B cell (primary cell): Measurements from ENCODE around the gene JCHAIN. TPM values are rescaled to one million over a fixed set of nuclear protein-coding genes. Genes with fewer than 3 reads are reported as not detected.

Experiments used
- ATAC-seq: fragments of 200-7000 bp; cut with Tn5 transposase; one replicate; pipeline ENCODE4 v1.10.0; 2021; ENCODE audit warnings: low read depth, mild to moderate bottlenecking, moderate number of reproducible peaks, moderate library complexity
- CTCF ChIA-PET: fragments of 350-600 bp; sonication (Branson Sonifier 250); formaldehyde crosslinking; loops from one replicate; lab custom pipeline; 2021; ENCODE audit warnings: antibody characterized with exemption, inconsistent platforms; lab: Charles Lee
- POLR2A ChIA-PET: fragments of 350-600 bp; sonication (Branson Sonifier 250); formaldehyde crosslinking; loops from one replicate; lab custom pipeline; 2021; ENCODE audit warnings: antibody characterized with exemption; lab: Charles Lee
- DNase-seq: peaks from one replicate; pipeline ENCODE4 v3.0.0; 2013
- H2AFZ ChIP-seq: 2 replicates; pipeline ENCODE4 v1.6.1; 2012; ENCODE audit warnings: mild to moderate bottlenecking, low read depth, low read length; ENCODE audit not compliant: insufficient read depth, poor library complexity, severe bottlenecking
- H3K27ac ChIP-seq, 2 donors: 1 replicate in 1 of 2; 2 replicates in 1 of 2; pipeline ENCODE4 v1.5.1; 2012 to 2013; ENCODE audit warnings: low read length in 2 of 2, mild to moderate bottlenecking in 2 of 2, moderate library complexity in 1 of 2
- H3K27me3 ChIP-seq, 4 experiments: fragments of 200-600 bp in 1 of 4; sonication (generic) in 1 of 4; replicated peaks in 1 of 4; 1 replicate in 2 of 4; 2 replicates in 2 of 4; pipeline versions ENCODE4 v1.6.1 to v1.7.0; 2013 to 2016; ENCODE audit warnings: low read length in 3 of 4, mild to moderate bottlenecking in 2 of 4, mixed read lengths in 1 of 4, moderate library complexity in 1 of 4; ENCODE audit not compliant: insufficient read depth in 4 of 4, control insufficient read depth in 3 of 4; ENCODE audit errors: control extremely low read depth in 1 of 4
- H3K36me3 ChIP-seq, 2 experiments: replicated peaks in 1 of 2; 1 replicate in 1 of 2; 2 replicates in 1 of 2; pipeline versions ENCODE4 v1.6.1 to v1.7.1; 2013; ENCODE audit warnings: low read length in 1 of 2; ENCODE audit not compliant: insufficient read depth in 2 of 2, control insufficient read depth in 1 of 2; ENCODE audit errors: control extremely low read depth in 1 of 2, extremely low read depth in 1 of 2
- H3K4me1 ChIP-seq, 2 donors: fragments of 200-600 bp in 1 of 2; sonication (generic) in 1 of 2; 1 replicate in 1 of 2; 2 replicates in 1 of 2; pipeline versions ENCODE4 v1.5.1 to v1.6.1; 2013 to 2017; ENCODE audit warnings: low read length in 2 of 2; ENCODE audit not compliant: control insufficient read depth in 2 of 2, insufficient read depth in 2 of 2
- H3K4me2 ChIP-seq: replicated peaks from 2 replicates; pipeline ENCODE3; 2012; ENCODE audit warnings: mild to moderate bottlenecking, low read depth, low read length; ENCODE audit not compliant: poor library complexity, severe bottlenecking
- H3K4me3 ChIP-seq, 5 experiments: fragments of 200-600 bp in 1 of 5; sonication (generic) in 1 of 5; 1 replicate in 3 of 5; 2 replicates in 2 of 5; pipeline versions ENCODE4 v1.5.1 to v1.7.0; 2011 to 2016; ENCODE audit warnings: low read length in 4 of 5, mild to moderate bottlenecking in 4 of 5, low read depth in 2 of 5, control low read depth in 1 of 5, moderate library complexity in 1 of 5; ENCODE audit not compliant: insufficient read depth in 1 of 5; ENCODE audit errors: control extremely low read depth in 1 of 5, extremely low read depth in 1 of 5
- H3K79me2 ChIP-seq: fragments of 200-600 bp; sonication (generic); one replicate; pipeline ENCODE4 v1.6.0; 2016; ENCODE audit warnings: low read length; ENCODE audit not compliant: control insufficient read depth, insufficient read depth
- H3K9ac ChIP-seq: fragments of 200-600 bp; sonication (generic); 2 replicates; pipeline ENCODE4 v1.6.1; 2017; ENCODE audit warnings: mild to moderate bottlenecking, low read length, moderate library complexity
- H3K9me3 ChIP-seq, 3 donors: one replicate each; pipeline versions ENCODE4 v1.6.1 to v1.7.1; 2013; ENCODE audit warnings: low read length in 2 of 3; ENCODE audit not compliant: control insufficient read depth in 2 of 3, insufficient read depth in 1 of 3; ENCODE audit errors: control extremely low read depth in 1 of 3
- H4K20me1 ChIP-seq: 2 replicates; pipeline ENCODE4 v1.6.0; 2012; ENCODE audit warnings: mild to moderate bottlenecking, low read length; ENCODE audit not compliant: insufficient read depth, control insufficient read depth, poor library complexity, severe bottlenecking
- H3K27ac Mint-ChIP-seq: one replicate; pipeline ENCODE4 v1.8.0; 2021; ENCODE audit warnings: mixed read lengths
- H3K27me3 Mint-ChIP-seq: one replicate; pipeline ENCODE4 v1.8.0; 2021; ENCODE audit warnings: mixed read lengths
- H3K4me1 Mint-ChIP-seq: one replicate; pipeline ENCODE4 v1.8.0; 2021; ENCODE audit warnings: mixed read lengths
- H3K4me3 Mint-ChIP-seq: one replicate; pipeline ENCODE4 v1.8.0; 2021; ENCODE audit warnings: mixed read lengths
- H3K9me3 Mint-ChIP-seq: one replicate; pipeline ENCODE4 v1.8.0; 2022; ENCODE audit warnings: mixed read lengths; ENCODE audit not compliant: insufficient read depth
- EZH2 ChIP-seq: IDR thresholded peaks from 2 replicates; pipeline ENCODE4 v1.6.1; 2012; ENCODE audit warnings: borderline replicate concordance, low read depth, mild to moderate bottlenecking, moderate library complexity, low read length; ENCODE audit not compliant: insufficient read depth, poor library complexity, severe bottlenecking
- WGBS: methylation state at CpG from one replicate; pipeline ENCODE4 v1.1.5; 2013; ENCODE audit warnings: missing lambda C conversion rate; ENCODE audit not compliant: insufficient coverage; 5-methylcytosine and 5-hydroxymethylcytosine counted together
- intact Hi-C: fragments of 100-400 bp; cut with micrococcal nuclease; formaldehyde crosslinking; loops from one replicate; pipeline ENCODE4 v1.10.0; 2022
- polyA plus RNA-seq: library from polyadenylated mRNA; depleted of rRNA; stranded (reverse); fragments of >200 nt; gene quantifications from 2 replicates; pipeline ENCODE4 v1.2.3, GENCODE V29; 2012
- total RNA-seq, 2 donors: library from RNA; stranded (reverse); fragments of 120-200 nt in 1 of 2; gene quantifications; 1 replicate in 1 of 2; 2 replicates in 1 of 2; pipeline versions ENCODE4 v1.2.3 to v1.2.4, GENCODE V29; 2013 to 2022
- TF ChIP-seq, protein P1 (sequence below): fragments of 200-600 bp; IDR thresholded peaks from one replicate; pipeline ENCODE4 v1.8.0; 2022; ENCODE audit warnings: antibody characterized with exemption, mild to moderate bottlenecking

JCHAIN gene
- total and polyA plus RNA-seq, 2 donors (not counting 1 experiment from before 2014, with no cell fraction given): 90.8 to 441 TPM

DNA sequence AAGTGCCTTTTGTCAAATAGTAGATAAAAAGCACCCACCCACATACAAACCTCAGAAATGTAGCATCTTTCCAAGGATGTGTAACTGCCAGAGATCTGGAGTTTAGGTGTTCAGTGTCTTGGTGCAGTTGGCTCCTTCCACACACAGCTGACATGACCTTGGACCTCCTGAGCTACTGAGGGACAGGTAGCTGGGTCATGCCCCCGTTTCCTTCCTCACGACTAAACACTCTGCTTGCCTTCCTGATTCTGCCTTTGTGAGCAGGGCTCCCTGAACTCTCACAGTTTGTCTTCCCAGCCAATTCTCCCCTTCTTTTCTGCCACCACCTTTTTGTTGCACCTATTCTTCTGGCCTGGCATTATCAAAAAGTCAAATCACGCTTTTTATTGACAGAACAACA lies 45.3 kb upstream of the JCHAIN start:
- 33% methylated on average over 2 of the region's 3 CpGs for WGBS
- H3K36me3 ChIP-seq: no peaks in the 10 kb centered on the region
- no peak overlapping the region for H3K4me3 Mint-ChIP-seq
- no peaks in the 10 kb centered on the region for H3K27me3 ChIP-seq
- H3K27ac ChIP-seq: no peak overlapping the region
- no peaks in the 10 kb centered on the region for H3K27me3 Mint-ChIP-seq
- H3K4me2 ChIP-seq: peak overlapping the region; percentile 6
- CTCF ChIA-PET: interaction anchor here (1.6 kb wide), 1 partner anchor 24 kb away, joined by 5 read pairs; no protein-coding TSS in a partner anchor
- H3K9me3 ChIP-seq: no peaks in the 10 kb centered on the region
- DNase-seq (no peak), ATAC-seq (no peak)
- TF ChIP-seq, protein P1, sequence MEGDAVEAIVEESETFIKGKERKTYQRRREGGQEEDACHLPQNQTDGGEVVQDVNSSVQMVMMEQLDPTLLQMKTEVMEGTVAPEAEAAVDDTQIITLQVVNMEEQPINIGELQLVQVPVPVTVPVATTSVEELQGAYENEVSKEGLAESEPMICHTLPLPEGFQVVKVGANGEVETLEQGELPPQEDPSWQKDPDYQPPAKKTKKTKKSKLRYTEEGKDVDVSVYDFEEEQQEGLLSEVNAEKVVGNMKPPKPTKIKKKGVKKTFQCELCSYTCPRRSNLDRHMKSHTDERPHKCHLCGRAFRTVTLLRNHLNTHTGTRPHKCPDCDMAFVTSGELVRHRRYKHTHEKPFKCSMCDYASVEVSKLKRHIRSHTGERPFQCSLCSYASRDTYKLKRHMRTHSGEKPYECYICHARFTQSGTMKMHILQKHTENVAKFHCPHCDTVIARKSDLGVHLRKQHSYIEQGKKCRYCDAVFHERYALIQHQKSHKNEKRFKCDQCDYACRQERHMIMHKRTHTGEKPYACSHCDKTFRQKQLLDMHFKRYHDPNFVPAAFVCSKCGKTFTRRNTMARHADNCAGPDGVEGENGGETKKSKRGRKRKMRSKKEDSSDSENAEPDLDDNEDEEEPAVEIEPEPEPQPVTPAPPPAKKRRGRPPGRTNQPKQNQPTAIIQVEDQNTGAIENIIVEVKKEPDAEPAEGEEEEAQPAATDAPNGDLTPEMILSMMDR: no peak
- no peak for TF ChIP-seq EZH2
- no peaks in the 10 kb centered on the region for H3K9me3 Mint-ChIP-seq
- POLR2A ChIA-PET: no interaction called here
- H3K4me1 ChIP-seq: peaks cover 48 to 54% of the 10 kb centered on the region in 2 donors
- intact Hi-C loops: no loop called here
- no peak overlapping the region for H2AFZ ChIP-seq
- no peaks in the 10 kb centered on the region for H4K20me1 ChIP-seq
- no peak overlapping the region for H3K9ac ChIP-seq
- H3K27ac Mint-ChIP-seq: peak overlapping the region; percentile 72
- H3K4me1 Mint-ChIP-seq: peaks cover 49% of the 10 kb centered on the region
- no peak overlapping the region for H3K4me3 ChIP-seq
- H3K79me2 ChIP-seq: peaks cover 81% of the 10 kb centered on the region

DNA sequence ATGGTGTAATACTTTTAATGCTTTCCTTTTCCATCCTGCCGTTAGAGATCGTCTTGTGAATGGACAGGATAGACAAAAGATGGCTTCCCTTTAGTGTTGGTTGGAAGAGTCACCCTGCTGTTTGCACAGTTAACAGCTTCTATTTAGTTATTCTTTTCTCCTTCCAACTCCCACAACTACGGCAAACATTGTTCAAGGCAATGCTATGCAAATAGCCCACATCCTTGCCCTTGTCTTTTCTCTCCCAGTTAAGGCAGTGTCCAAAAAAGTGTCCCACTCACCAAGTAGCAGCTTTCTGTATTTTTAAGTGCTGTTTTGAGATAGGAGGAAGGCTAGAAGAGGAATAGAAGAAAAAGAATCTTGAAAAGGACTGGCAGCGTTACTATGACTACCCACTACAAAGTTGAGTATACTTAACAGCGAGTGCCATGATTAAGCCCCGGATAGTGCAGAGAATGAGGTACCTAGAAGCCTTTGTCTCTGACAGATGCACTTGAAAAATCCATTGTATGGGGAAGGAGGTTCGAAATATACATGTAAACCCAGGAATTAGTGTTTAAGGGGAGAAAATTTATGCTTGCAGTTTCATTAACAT lies 43.4 kb upstream of the JCHAIN start:
- no peak overlapping the region for H3K4me3 ChIP-seq
- ATAC-seq (no peak), DNase-seq (no peak)
- no peak overlapping the region for H3K27ac Mint-ChIP-seq
- H3K36me3 ChIP-seq: no peaks in the 10 kb centered on the region
- H3K27me3 ChIP-seq: no peaks in the 10 kb centered on the region
- no peaks in the 10 kb centered on the region for H3K9me3 Mint-ChIP-seq
- ChIA-PET CTCF (interaction anchor here (0.6 to 1.2 kb wide), 2 partner anchors 49 to 286 kb away, joined by 3 read pairs; no protein-coding TSS in a partner anchor), POLR2A (no interaction called here)
- no peaks in the 10 kb centered on the region for H3K27me3 Mint-ChIP-seq
- peaks cover 62% of the 10 kb centered on the region for H3K79me2 ChIP-seq
- no peak overlapping the region for H3K4me3 Mint-ChIP-seq
- no peak overlapping the region for H3K4me2 ChIP-seq
- peaks cover 47% of the 10 kb centered on the region for H3K4me1 Mint-ChIP-seq
- H2AFZ ChIP-seq: no peak overlapping the region
- peaks cover 45 to 47% of the 10 kb centered on the region in 2 donors for H3K4me1 ChIP-seq
- TF ChIP-seq, protein P1: no peak
- no peak for TF ChIP-seq EZH2
- WGBS: no CpG with 5 or more reads among the region's 7 CpGs
- intact Hi-C loops: loop anchor here (5.0 kb wide), 1 partner anchor 43 kb away; no protein-coding TSS in a partner anchor
- H3K9ac ChIP-seq: no peak overlapping the region
- H3K9me3 ChIP-seq: no peaks in the 10 kb centered on the region
- no peak overlapping the region for H3K27ac ChIP-seq
- no peaks in the 10 kb centered on the region for H4K20me1 ChIP-seq
